SK-N-SH treated with all-trans-retinoic acid at 6 μM for 48 hours (cell line): ENCODE results near the gene CD74.

Experiments
- ATAC-seq: fragments of 200-7000 bp; cut with Tn5 transposase; 3 replicates; pipeline ENCODE4 v1.9.1; 2020; ENCODE audit warnings: mild to moderate bottlenecking, moderate library complexity
- BACH2 ChIP-seq: fragments of 250-450 bp; sonication (Bioruptor Pico); IDR thresholded peaks from 2 replicates; pipeline ENCODE4 v1.9.0; 2021; ENCODE audit warnings: mild to moderate bottlenecking, borderline replicate concordance
- ESRRG ChIP-seq: fragments of 250-450 bp; sonication (Bioruptor Pico); IDR thresholded peaks from 2 replicates; pipeline ENCODE4 v1.6.1; 2021; ENCODE audit warnings: mild to moderate bottlenecking
- GLIS3 ChIP-seq: fragments of 250-450 bp; sonication (Bioruptor Pico); IDR thresholded peaks from 2 replicates; pipeline ENCODE4 v1.5.0; 2020; ENCODE audit warnings: mild to moderate bottlenecking, moderate library complexity
- PPARA ChIP-seq: fragments of 250-450 bp; sonication (Bioruptor Pico); IDR thresholded peaks from 2 replicates; pipeline ENCODE4 v1.5.0; 2020; ENCODE audit warnings: mild to moderate bottlenecking, borderline replicate concordance
- SNAI2 ChIP-seq: fragments of 250-450 bp; sonication (Bioruptor Pico); IDR thresholded peaks from 2 replicates; pipeline ENCODE4 v1.5.0; 2020; ENCODE audit warnings: mild to moderate bottlenecking, moderate library complexity
- ZC3H10 ChIP-seq: fragments of 250-450 bp; sonication (Bioruptor Pico); IDR thresholded peaks from 2 replicates; pipeline ENCODE4 v1.5.1; 2021; ENCODE audit warnings: mild to moderate bottlenecking, moderate library complexity
- ZFP30 ChIP-seq: fragments of 450-650 bp; formaldehyde crosslinking; IDR thresholded peaks from 2 replicates; pipeline ENCODE4 v1.5.0; 2022; ENCODE audit warnings: mild to moderate bottlenecking, moderate library complexity
- ZNF70 ChIP-seq: fragments of 450-650 bp; formaldehyde crosslinking; IDR thresholded peaks from 2 replicates; pipeline ENCODE4 v1.5.0; 2020; ENCODE audit warnings: mild to moderate bottlenecking, moderate library complexity
- ZNF8 ChIP-seq: fragments of 450-650 bp; formaldehyde crosslinking; IDR thresholded peaks from 2 replicates; pipeline ENCODE4 v1.5.0; 2020; ENCODE audit warnings: mild to moderate bottlenecking, moderate library complexity
- TF ChIP-seq, protein P1 (sequence below): fragments of 250-450 bp; sonication (Bioruptor Pico); IDR thresholded peaks from 2 replicates; pipeline ENCODE4 v1.5.0; 2020; ENCODE audit warnings: mild to moderate bottlenecking, moderate library complexity
- TF ChIP-seq, protein P2 (sequence below): fragments of 250-450 bp; sonication (Bioruptor Pico); IDR thresholded peaks from 2 replicates; pipeline ENCODE4 v1.5.1; 2020; ENCODE audit warnings: low read depth, mild to moderate bottlenecking, moderate library complexity
- TF ChIP-seq, protein P3 (sequence below): fragments of 250-450 bp; sonication (Bioruptor Pico); IDR thresholded peaks from 2 replicates; pipeline ENCODE4 v1.8.0; 2021; ENCODE audit warnings: low read depth, mild to moderate bottlenecking, moderate library complexity, borderline replicate concordance
- TF ChIP-seq, protein P4 (sequence below): fragments of 250-450 bp; sonication (Bioruptor Pico); IDR thresholded peaks from 2 replicates; pipeline ENCODE4 v1.8.0; 2020; ENCODE audit warnings: mild to moderate bottlenecking, moderate library complexity, borderline replicate concordance

CD74 gene

DNA sequence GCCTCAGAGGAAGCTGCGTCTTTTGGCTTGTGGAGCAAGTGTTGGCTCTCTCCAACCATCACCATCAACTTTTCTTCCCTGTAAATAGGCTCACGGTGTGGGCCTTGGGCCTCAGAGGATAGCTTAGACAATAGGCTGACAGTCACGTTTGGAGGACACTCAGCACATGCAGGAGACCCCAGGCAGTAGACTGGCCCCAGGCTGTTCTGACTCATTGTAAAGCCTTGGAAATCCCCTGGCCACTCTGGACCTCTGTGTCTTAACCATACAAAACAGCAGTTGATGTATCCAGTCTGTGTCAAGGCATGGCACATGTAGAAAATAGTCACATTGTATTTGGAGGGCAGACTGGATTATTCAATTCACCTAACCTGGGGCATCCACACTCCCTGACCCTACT lies 18.6 kb downstream of the CD74 start:
- no peak for TF ChIP-seq GLIS3 (CRISPR knock-in tag)
- ATAC-seq, result no peak

DNA sequence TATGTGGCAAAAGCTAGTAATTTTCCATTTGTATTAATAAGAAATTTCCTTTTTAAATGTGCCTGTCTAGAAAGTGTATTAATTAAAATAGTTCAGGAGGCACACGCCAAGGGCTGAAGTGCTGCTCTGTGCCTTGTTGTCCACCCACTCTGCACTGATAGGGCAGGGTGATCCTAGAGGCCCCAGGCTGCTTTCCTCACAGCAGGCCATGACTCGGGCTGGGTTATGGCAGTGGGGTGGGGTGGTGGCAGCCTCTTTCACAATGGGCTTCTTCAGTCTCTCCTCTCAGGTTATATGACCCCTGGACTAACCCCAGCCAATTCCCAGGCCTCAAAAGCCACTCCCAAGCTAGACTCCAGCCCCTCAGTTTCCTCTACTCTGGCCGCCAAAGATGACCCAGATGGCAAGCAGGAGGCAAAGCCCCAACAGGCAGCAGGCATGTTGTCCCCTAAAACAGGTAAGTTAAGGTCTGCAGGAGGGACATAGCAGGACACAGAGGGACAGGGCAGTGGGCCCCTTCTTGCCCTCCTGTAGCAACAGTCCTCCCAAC lies 19.5 kb downstream of the CD74 start:
- TF ChIP-seq, protein P1, sequence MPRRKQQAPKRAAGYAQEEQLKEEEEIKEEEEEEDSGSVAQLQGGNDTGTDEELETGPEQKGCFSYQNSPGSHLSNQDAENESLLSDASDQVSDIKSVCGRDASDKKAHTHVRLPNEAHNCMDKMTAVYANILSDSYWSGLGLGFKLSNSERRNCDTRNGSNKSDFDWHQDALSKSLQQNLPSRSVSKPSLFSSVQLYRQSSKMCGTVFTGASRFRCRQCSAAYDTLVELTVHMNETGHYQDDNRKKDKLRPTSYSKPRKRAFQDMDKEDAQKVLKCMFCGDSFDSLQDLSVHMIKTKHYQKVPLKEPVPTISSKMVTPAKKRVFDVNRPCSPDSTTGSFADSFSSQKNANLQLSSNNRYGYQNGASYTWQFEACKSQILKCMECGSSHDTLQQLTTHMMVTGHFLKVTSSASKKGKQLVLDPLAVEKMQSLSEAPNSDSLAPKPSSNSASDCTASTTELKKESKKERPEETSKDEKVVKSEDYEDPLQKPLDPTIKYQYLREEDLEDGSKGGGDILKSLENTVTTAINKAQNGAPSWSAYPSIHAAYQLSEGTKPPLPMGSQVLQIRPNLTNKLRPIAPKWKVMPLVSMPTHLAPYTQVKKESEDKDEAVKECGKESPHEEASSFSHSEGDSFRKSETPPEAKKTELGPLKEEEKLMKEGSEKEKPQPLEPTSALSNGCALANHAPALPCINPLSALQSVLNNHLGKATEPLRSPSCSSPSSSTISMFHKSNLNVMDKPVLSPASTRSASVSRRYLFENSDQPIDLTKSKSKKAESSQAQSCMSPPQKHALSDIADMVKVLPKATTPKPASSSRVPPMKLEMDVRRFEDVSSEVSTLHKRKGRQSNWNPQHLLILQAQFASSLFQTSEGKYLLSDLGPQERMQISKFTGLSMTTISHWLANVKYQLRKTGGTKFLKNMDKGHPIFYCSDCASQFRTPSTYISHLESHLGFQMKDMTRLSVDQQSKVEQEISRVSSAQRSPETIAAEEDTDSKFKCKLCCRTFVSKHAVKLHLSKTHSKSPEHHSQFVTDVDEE (CRISPR knock-in tag), result no peak
- TF ChIP-seq ESRRG (no peak), ZC3H10 (CRISPR knock-in tag) (no peak), ZNF8 (CRISPR knock-in tag) (no peak)
- TF ChIP-seq, protein P2, sequence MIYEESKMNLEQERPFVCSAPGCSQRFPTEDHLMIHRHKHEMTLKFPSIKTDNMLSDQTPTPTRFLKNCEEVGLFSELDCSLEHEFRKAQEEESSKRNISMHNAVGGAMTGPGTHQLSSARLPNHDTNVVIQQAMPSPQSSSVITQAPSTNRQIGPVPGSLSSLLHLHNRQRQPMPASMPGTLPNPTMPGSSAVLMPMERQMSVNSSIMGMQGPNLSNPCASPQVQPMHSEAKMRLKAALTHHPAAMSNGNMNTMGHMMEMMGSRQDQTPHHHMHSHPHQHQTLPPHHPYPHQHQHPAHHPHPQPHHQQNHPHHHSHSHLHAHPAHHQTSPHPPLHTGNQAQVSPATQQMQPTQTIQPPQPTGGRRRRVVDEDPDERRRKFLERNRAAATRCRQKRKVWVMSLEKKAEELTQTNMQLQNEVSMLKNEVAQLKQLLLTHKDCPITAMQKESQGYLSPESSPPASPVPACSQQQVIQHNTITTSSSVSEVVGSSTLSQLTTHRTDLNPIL (CRISPR knock-in tag), result no peak
- TF ChIP-seq, protein P3, sequence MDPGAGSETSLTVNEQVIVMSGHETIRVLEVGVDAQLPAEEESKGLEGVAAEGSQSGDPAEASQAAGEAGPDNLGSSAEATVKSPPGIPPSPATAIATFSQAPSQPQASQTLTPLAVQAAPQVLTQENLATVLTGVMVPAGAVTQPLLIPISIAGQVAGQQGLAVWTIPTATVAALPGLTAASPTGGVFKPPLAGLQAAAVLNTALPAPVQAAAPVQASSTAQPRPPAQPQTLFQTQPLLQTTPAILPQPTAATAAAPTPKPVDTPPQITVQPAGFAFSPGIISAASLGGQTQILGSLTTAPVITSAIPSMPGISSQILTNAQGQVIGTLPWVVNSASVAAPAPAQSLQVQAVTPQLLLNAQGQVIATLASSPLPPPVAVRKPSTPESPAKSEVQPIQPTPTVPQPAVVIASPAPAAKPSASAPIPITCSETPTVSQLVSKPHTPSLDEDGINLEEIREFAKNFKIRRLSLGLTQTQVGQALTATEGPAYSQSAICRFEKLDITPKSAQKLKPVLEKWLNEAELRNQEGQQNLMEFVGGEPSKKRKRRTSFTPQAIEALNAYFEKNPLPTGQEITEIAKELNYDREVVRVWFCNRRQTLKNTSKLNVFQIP (CRISPR knock-in tag), result no peak
- TF ChIP-seq, all 23 proteins: peak for 0
- no peak for ATAC-seq

DNA sequence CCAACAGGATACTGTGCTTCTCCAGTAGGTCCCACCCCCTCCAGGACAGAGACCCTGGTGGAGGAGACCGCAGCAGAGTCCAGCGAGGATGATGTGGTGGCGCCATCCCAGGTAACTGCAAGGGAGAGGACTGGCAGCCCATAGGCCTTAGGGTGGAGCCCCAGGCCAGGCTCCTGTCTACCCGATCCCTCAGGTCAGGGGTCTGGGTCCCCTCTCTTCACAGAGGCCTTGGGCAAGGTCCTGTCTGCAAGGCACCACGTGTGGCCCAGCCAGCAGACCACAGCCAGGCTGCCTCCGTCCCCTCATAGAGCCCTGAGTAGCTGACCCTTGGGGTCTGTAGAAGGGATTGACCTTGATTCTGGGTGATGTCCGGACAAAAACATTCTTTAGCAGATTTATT lies 20.0 kb downstream of the CD74 start:
- TF ChIP-seq BACH2, result no peak
- no peak for TF ChIP-seq ZC3H10 (CRISPR knock-in tag)
- TF ChIP-seq, protein P2 (CRISPR knock-in tag), result no peak
- TF ChIP-seq PPARA, result no peak
- TF ChIP-seq, all 23 proteins: peak for 0
- ATAC-seq, result no peak; the same call in 2 of the 3 replicates

DNA sequence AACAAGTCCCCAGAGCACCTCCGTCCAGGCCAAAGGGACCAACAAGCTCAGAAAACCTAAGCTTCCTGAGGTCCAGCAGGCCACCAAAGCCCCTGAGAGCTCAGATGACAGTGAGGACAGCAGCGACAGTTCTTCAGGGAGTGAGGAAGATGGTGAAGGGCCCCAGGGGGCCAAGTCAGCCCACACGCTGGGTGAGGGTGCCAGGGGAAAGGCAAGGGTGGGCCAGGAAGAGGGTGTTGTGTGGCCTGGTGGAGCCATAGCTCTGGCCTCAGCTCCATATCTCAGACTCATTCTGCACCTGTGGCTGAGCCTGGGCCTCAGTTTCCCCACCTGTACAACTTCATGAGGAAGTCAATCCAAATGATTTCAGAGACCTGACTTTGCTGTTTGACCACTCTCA lies 20.7 kb downstream of the CD74 start:
- no peak for ATAC-seq

DNA sequence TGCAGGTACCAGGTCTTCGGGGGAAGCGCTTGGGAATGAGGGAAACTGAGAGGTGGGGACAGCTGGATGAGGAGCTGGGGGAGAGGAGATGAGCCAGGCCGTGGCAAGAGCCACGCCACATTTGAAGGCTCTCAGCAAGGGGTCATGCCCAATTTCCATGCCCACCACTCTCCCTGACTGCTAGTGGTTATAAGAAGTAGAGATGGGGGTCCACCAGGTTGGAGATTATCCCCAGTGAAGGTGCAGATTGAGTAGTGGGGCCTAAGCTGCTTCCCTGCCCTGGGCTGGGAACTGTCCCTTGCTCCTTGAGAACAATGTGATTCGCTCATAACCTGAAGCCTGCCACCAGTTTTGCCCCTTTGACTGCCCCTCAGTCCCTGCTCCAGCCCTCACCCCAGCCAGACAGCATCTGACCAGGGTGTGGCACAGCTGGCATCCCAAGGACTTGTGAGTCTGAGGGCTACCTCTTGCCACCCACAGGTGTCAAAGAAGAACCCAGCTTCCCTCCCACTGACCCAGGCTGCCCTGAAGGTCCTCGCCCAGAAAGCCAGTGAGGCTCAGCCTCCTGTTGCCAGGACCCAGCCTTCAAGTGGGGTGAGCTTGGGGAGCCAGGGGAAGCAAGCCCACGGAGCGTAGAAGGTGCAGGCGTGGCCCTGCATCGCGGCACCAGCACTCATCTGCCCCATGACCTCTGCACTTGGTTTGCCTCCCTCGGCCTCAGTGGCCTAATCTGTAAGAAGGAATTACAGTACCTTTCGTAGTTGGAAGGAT lies 21.5 kb downstream of the CD74 start:
- no peak for ATAC-seq
- TF ChIP-seq SNAI2 (CRISPR knock-in tag) (no peak), ZNF70 (no peak)
- TF ChIP-seq, protein P1 (CRISPR knock-in tag), result no peak
- TF ChIP-seq, protein P4, sequence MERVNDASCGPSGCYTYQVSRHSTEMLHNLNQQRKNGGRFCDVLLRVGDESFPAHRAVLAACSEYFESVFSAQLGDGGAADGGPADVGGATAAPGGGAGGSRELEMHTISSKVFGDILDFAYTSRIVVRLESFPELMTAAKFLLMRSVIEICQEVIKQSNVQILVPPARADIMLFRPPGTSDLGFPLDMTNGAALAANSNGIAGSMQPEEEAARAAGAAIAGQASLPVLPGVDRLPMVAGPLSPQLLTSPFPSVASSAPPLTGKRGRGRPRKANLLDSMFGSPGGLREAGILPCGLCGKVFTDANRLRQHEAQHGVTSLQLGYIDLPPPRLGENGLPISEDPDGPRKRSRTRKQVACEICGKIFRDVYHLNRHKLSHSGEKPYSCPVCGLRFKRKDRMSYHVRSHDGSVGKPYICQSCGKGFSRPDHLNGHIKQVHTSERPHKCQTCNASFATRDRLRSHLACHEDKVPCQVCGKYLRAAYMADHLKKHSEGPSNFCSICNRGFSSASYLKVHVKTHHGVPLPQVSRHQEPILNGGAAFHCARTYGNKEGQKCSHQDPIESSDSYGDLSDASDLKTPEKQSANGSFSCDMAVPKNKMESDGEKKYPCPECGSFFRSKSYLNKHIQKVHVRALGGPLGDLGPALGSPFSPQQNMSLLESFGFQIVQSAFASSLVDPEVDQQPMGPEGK (CRISPR knock-in tag), result no peak

More for the DNA sequence above, 20.7 kb downstream of the CD74 start:
- TF ChIP-seq SNAI2 (CRISPR knock-in tag), result no peak
- no peak for TF ChIP-seq ZFP30 (CRISPR knock-in tag)
- TF ChIP-seq, protein P2 (CRISPR knock-in tag), result no peak
- TF ChIP-seq, protein P3 (CRISPR knock-in tag), result no peak
